ENCODE data around the gene CCNL2. TPM values are rescaled to one million over a fixed set of nuclear protein-coding genes. Genes with fewer than 3 reads are reported as not detected.
"Not testable (repeated sequence)": the region's sequence is repeated elsewhere in the genome, so short reads cannot be mapped to it uniquely, and the experiment has no call there.

The CCNL2 gene
- 36.0 and 57.9 TPM in 2 replicates for total RNA-seq

GRCh38 chr1:1399187-1399871, at the start of gene CCNL2:
Gene CCNL2 (minus strand): TSS chr1:1399335. CDS start chr1:1399306, 29 bp downstream.
- peak; percentile 99 for DNase-seq (ENCODE audit: low read depth in 2 of 2)

- DNase-seq (ENCODE audit: low read depth in 2 of 2) = not testable (repeated sequence)
Measured at GRCh38 chr1:1446631-1447030, 47.5 kb upstream of the CCNL2 start.

GRCh38 chr1:1442069-1442770, 43.1 kb upstream of the CCNL2 start:
- DNase-seq (ENCODE audit: low read depth in 2 of 2) = no peak

GRCh38 chr1:1441002-1441888, 42.1 kb upstream of the CCNL2 start:
- DNase-seq (ENCODE audit: low read depth in 2 of 2) = peak; percentile 34 to 65

GRCh38 chr1:1440262-1441001, 41.3 kb upstream of the CCNL2 start:
- no peak for DNase-seq (ENCODE audit: low read depth in 2 of 2)

GRCh38 chr1:1439546-1440261, 40.6 kb upstream of the CCNL2 start:
- DNase-seq (ENCODE audit: low read depth in 2 of 2) = no peak

- no peak for DNase-seq (ENCODE audit: low read depth in 2 of 2)
Measured at GRCh38 chr1:1438531-1439381, 39.6 kb upstream of the CCNL2 start.

GRCh38 chr1:1437904-1438376, 38.8 kb upstream of the CCNL2 start:
- DNase-seq (ENCODE audit: low read depth in 2 of 2) = no peak

- DNase-seq (ENCODE audit: low read depth in 2 of 2) = no peak
Measured at GRCh38 chr1:1437033-1437903, 38.1 kb upstream of the CCNL2 start.

GRCh38 chr1:1436630-1437032, 37.5 kb upstream of the CCNL2 start:
- no peak for DNase-seq (ENCODE audit: low read depth in 2 of 2)

- no peak for DNase-seq (ENCODE audit: low read depth in 2 of 2)
Measured at GRCh38 chr1:1435911-1436629, 36.9 kb upstream of the CCNL2 start.

GRCh38 chr1:1435106-1435903, 36.2 kb upstream of the CCNL2 start, which contains the start of gene VWA1:
Gene VWA1 (plus strand): TSS chr1:1435690. CDS start chr1:1435749, 59 bp downstream.
- peak; percentile 67 to 79 for DNase-seq (ENCODE audit: low read depth in 2 of 2)

- DNase-seq (ENCODE audit: low read depth in 2 of 2) = no peak
Measured at GRCh38 chr1:1434824-1435105, 35.6 kb upstream of the CCNL2 start.

GRCh38 chr1:1434131-1434823, 35.1 kb upstream of the CCNL2 start:
- no peak for DNase-seq (ENCODE audit: low read depth in 2 of 2)

- DNase-seq (ENCODE audit: low read depth in 2 of 2) = peak in 1 of 2 donors; percentile 67
Measured at GRCh38 chr1:1433804-1434130, 34.6 kb upstream of the CCNL2 start.

GRCh38 chr1:1432951-1433803, 34.0 kb upstream of the CCNL2 start:
- no peak for DNase-seq (ENCODE audit: low read depth in 2 of 2)
